ENCODE data around the gene LYSMD3.
"Not testable (repeated sequence)": the region's sequence is repeated elsewhere in the genome, so short reads cannot be mapped to it uniquely, and the experiment has no call there.

The LYSMD3 gene
- 35.2 to 55.3 reads per million in 2 donors for total RNA-seq

DNA sequence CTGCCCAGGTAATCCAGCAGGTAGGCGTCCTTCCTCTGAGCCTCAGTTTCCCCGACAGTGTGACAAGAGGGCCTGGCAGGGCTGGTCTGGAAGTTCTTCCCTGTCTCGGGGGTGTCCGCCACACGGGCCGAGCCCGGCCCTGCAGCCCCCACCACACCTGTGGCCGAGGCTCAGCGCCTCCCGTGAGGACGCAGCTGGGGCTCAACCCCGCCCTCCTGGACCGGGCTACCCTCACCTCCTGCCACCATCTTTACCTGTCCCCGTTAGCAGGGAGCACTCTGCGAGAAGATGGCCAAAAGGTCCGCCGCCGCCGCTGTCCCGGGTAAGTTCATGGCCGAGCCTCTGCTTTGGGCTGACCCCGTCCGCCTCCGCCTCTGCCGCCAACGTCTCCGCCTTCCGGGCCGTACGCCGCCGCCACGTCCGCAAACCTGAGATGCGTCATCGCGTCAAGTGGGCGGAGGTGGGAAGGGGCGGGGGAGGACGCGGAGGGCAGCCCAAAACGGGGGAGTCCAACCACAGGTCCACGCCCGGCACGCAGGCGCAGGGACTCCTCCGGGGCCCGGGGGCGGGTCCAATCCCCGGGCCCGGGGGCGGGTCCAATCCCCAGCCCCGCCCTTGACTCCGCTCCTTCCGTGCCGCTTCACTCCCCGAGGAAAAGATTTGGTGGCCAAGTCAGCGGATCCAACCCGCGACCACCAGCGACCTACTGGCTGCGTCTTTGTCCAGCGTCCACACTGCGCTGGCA is at the start of gene LYSMD3:
Gene LYSMD3, minus strand, starts transcription at position 391 of the 745 bp plus-strand sequence. CDS start 4,295 bp downstream, outside the sequence.
- DNase-seq: peak; percentile 96

DNA sequence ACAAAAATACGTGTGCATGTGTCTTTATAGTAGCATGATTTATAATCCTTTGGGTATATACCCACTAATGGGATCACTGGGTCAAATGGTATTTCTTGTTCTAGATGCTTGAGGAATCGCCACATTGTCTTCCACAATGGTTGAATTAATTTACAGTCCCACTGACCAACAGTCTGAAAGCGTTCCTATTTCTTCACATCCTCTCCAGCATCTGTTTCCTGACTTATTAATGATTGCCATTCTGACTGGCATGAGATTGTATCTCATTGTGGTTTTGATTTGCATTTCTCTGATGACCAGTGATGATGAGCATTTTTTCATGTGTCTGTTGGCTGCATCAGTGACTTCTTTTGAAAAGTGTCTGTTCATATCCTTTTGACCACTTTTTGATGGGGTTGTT is 47.2 kb upstream of the LYSMD3 start:
- DNase-seq: not testable (repeated sequence)

DNA sequence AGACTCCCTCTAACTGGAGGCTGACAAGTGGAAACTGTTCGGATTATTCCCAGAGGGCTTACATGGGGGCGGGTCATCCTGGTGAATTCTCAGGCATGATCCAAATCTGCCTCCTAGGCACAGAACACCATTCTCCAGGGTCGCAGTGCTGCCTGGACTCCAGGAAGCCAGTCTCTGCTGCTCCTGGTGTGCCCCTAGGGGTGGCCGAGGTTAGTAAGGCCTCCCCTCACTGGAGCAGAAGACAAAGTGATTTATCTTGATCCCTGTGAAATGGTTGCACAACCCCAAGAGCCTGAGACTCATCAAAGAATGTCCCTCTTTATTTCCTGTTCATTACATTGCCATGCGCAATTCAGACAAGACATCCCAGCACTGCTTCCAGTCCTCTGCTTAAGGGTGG is 46.3 kb upstream of the LYSMD3 start:
- no peak for DNase-seq

DNA sequence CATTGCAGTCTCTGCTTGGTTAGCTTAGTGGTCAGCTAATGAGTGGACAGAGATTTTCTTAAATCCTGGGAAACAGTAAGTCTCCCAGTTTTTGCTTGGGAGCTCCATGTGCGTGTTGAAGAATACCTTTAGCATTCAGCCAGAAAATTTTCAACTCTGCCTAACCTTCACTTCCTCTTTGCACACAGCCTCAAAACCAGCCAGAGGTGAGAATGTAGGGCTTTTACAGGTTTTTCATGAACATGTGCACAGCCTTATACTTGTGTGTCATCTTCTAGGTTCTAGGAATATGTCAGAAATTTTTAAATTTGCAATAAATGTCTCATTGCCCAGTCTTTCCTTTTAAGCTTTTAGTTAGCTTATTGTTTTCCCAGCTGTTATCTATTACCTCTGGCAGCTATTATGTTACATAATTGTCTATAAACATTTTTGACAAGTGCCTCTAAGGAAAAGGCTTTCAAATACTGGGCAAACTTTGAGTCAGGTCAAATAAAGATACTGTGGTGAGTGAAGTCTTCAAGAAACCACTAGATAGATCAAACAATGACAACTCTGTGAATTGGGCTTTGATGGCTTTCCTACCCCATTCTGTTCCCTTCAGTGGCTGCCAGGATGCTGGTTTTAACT is 41.9 kb upstream of the LYSMD3 start:
- no peak for DNase-seq

DNA sequence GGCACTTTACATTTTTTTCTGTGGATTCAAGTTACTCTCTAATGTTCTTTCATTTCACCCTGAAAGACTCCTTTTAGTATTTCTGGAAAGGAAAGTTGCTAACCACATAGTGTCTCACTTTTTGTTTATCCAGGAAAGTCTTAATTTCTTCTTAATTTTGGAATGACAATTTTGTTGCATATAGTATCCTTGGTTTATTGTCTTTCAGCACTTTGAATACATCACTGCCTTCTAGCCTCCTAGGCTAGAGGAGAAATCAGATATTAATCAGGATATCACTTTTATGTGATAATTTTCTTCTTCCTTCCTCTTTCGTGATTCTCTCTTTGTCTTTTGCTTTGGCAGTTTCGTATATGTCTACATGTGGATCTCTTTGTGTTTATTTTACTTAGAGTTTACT is 40.6 kb upstream of the LYSMD3 start:
- no peak for DNase-seq

DNA sequence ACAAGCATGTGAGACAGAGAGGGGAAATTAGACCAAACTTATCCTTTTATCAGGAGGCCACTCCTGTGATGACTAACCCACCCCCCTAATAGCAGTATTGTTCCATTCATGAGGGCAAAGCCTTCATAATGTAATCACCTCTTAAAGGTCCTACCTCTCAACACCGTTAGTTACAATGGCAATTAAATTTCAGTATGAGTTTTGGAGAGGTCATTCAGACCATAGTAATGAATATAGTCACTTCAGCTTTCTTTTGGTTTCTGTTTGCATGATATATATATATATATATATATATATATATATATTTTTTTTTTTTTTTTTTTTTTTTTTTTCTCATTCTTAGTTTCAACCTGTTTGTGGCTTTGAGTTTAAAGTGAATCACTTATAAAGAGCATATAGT is 39.7 kb upstream of the LYSMD3 start:
- DNase-seq: no peak

DNA sequence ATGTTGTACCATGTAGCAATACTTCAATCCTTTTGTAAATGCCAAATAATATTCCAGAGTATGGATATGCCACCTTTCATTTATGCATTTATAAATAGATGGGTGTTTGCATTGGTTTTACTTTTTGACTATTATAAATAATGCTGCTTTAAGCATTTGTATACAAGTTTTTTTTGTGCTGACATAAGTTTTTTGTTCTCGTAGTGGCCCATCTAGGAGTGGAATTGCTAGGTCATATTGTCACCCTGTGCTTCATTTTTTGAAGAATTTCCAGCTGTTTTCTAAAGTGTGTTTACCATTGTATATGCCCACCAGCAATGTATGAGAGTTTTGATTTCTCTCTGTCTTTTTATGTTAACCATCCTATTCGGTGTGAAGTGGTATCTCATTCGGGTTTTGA is 36.1 kb upstream of the LYSMD3 start:
- no peak for DNase-seq

DNA sequence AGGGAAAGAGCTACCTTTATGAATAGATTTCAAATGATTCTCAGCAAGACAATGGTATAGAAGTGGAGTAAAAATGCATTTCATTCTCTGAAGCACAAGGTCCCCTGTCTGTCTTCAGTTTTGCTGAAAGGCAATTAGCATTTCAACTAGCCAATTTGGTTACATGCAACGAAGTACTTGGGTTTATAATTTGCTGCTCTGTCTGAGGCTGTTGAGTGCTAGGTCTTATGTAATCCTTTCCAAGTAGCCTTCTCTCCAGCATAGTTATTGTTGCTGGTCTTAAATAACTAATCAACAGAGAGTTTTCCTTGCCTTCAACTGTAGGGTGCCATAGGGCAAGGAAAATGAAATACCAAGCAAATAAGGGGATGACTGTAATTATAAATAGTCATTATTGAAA is 33.7 kb upstream of the LYSMD3 start:
- DNase-seq: no peak

DNA sequence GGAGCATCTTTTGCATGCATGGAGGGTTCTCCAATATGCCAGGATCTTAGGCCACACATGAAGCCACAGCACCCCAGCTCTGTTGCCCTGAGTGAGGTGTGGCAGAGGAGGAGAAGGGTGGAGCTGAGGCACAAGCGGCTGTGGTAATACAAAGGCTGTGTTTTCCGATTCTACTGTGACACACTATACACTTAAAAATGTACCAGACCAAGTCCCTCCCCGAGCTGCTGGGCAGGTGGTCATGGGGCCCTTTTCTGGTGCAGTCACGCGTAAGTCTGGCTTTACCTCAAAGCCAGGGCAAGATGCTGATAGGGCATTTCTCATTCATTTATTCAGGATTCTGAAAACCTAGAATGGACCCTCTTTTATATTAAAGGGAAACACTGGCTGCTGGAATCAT is 33.0 kb upstream of the LYSMD3 start:
- DNase-seq: no peak

DNA sequence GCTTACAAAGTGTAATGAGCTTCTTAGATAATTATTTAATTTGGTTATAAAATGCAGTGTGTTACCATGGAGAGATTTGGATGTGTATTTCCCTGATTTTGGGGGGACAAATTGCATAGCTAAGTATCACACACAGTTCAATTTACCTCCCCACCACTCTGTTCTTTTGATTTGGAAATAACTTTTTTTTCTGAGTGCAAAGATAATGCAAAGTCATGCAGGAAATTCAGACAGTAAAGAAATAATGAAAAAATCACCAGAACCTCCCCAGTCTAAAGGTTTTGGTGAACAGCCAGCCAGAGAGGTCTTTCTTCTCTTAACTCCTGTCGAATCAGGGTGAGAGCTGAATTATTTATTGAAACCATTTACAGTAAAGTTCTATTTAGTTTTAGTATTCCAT is 32.4 kb upstream of the LYSMD3 start:
- no peak for DNase-seq

DNA sequence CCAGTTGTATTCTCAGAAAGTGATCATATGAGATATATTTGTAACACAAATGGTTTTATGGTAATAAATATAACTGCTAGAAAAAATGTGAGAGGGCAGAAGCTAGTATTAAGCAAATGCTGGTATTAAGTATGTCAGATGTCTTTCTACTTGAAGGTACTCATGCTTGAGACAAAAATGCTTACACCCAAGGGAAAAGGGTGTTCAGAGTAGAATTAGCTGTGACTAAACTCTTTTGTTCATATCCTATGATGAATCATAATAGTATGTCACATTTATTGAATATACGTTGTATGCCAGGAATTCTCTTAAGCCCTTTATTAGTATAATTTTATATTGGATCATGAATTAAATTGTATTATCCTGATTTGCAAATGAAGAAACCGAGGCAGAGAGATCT is 31.4 kb upstream of the LYSMD3 start:
- DNase-seq: no peak

DNA sequence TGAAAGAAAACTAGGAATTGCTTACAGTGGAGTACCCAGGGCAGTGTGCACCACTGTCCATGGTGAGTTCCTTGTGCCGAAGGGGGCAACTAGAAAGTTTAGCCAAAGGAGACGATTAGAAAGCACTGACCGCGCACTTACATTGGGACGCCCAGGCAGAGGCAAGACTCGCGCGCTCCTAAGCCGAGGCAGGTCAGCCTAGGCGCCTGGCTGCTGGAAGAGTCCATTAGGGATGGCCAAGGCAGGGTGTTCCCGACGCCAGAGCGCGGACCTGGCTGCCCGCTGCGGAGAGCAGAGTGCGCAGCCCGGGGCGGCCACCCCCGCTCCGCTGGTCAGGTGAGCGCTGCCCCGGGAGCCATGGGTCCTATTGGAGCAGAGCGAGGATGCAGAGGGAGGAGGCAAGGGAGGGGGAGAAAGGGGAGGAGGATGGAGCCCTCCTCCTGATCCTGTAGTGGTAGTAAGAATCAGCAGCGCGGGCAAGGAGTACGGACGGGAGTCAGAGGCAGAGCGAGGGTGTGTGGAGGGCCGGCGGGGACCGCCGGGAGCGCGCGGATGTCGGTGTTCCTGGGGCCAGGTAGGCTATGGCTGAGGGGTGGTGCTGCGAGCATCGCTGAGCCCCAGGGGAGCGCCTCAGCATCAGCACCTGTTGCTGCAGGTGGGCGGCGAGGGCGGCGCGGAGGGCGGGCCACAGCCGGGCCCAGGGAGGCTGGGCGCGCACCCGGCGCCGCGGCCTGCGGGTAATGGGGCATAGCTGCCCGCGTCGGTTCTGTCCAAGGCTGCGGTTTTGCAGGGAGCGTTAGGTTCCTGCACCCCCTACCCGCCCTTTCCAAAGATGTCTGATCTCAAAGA is 29.2 kb upstream of the LYSMD3 start, which contains the start of gene ADGRV1:
Gene ADGRV1, plus strand, starts transcription at position 454 of the 849 bp plus-strand sequence. Its CDS starts 99 bp downstream, at position 553.
- no peak for DNase-seq

DNA sequence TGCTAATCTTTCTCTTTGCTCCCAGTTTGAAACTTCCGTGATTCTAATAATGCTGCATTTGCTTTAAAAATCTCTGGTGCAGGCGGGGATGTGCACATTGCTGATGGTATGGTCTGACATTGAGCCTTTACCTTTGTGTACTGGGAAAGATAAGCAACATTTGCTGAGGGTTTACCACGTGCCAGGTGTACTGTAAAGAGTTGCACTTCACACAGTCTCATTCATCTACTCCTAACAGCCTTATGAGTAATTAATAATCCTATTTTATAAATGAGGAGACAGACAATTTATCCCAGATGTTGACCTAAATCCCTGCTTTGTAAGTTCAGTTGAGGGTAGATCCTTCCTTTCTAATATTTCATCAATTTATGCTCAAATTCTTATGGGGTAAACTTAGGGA is 28.5 kb upstream of the LYSMD3 start:
- DNase-seq: no peak

DNA sequence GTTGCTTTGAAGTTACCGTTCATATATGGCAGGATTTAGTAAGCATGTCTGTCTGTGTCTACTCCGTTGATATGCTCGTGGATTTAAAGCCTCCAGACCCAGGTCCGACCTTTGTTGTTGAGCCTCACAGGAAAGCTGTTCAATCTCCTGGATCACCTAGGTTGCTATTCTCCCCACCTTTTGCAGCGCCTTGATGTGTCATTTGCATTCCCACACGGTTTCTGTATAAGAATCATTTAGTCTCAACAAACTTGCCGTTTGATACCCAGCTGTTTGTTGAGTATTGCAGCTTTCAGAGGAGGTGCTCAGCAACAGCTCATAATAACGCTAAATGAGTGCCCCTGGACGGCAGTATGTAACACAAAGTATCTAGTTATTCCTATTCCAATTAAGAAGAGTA is 28.0 kb upstream of the LYSMD3 start:
- DNase-seq: no peak

DNA sequence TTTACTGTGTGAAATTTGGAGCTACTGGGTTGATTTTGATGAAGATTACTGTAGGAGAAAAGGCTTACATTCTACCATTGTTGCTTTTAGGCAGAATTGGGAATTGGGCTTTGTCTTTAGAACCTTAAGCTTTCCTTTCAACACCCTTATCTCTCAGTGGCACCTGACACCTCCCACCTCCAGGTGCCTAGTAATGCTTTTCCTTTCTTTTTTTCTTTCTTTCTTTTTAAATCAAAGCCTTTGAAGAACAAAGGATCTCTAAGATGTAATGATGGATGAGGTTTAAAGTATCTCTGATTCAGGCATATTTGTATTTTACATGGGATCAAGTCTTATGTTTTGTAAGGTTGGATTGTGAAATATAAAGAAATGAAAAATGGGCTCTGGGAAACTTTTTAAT is 26.3 kb upstream of the LYSMD3 start:
- DNase-seq: no peak

DNA sequence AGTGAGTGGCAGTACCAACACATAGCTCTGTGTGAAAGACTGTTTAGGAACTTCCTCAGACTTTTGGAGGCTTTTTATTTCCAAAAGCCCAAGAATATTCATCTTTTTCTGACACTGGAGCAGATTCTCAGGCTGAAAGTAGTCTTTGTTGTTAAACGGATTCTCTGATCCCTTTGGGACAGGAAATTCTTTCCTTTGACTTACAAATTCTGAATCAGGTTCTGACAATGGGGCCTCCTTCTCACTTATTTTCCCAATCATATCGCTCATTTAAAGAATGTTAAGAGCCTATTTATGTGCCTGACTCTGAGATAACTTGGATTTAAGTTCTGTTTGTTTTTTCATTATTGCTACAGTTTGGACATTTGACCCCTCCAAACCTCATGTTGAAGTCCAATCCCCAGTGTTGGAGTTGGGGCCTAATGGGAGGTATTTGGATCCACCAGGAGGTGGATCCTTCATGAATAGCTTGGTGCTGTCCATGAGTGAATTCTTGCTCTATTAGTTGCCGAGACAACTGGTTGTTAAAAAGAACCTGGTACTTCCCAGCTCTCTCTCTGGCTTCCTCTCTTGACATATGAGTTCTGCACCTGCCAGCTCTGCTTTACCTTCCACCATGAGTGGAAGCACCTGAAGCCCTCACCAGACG is 25.1 kb upstream of the LYSMD3 start:
- DNase-seq: no peak

DNA sequence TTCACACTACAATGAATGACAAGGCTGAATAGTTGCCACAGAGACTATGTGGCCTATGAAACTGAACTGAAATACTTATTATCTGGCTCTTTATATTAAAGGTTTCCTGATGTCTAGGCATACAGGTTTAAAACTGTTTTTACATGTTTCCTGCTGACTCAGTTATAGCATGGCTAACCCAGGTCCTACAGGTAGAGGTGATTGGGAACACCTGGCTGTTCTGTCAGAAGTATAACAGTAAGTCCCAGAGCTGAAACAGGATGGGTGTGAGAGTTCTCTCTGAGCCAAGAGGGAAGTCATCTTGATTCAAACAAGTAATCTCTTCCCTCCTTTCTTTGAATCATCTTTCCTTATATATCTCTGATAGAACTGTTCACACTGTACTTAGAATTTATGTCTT is 24.3 kb upstream of the LYSMD3 start:
- DNase-seq: no peak

DNA sequence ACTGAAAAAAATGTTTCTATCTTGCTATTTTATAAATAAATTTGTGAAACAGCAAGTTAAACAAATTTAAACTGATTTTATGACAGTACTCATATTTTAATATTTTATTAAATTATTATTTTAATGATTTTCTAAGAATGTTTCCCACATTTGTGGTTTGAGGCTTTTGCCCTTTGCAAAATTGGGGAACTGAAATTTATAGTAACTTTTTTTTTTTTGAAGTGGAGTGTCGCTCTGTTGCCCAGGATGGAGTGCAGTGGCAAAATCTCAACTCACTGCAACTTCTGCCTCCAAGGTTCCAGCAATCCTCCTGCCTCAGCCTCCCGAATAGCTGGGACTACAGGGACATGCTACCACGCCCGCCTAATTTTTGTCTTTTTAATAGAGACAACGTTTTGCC is 22.0 kb upstream of the LYSMD3 start:
- DNase-seq: no peak

DNA sequence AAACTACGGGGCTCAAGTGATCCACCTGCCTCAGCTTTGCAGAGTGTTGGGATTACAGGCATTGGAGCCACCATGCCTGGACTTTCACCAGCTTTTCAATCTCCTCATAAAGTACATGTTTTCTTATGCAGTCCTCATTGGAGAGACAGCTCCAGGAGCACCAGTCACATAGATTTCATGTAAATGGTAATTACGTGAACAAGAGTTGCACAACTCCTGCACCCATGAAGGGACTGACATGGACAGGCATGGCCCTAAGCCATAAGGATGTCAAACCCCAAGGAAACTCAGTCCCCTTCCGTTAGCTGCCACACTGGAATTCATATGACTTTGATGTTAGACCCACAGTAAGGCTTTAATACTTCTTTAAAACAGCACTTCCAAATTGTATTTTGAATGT is 21.6 kb upstream of the LYSMD3 start:
- no peak for DNase-seq

DNA sequence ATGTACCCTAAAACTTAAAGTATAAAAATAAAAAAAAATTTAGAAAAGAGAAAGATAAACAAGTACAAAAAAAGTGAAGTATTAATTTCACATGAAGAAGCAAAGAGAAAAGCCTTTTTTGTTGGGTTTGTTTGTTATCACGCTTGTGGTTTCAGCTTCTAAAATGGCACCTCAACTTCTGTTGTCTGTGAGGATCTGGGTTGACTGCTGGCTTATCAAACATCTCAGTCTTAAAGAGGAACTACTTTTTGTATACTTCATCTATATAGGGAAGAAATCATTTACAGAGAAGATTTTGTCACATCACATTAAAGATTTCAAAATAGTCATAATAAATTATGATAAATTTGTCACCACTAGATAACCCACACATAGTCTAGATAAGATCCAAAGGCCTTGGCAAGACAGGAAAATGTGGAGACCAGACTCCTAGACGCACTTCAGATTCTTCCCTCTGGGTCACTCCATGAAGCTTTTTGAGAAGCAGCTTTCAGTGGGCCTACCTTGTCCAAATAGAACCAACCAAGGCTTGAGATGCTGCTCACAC is 20.4 kb upstream of the LYSMD3 start:
- DNase-seq: no peak

DNA sequence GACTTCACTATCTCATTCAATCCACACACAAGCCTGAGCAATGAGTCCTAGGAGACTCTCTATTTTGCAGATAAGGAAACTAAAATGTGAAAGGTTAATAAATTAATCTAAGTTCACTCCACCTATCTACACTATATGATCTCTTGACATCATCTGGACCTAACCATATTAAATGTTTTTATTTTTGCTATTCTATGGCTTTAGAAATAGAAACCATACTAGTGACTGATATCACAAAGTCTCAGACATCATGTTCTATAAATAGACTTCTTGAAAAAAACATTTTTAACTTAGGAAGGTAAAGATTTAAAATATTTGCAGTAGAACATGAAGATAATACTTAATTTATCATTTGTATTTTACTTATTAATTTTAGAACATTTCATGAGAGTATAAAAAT is 19.8 kb upstream of the LYSMD3 start:
- no peak for DNase-seq

DNA sequence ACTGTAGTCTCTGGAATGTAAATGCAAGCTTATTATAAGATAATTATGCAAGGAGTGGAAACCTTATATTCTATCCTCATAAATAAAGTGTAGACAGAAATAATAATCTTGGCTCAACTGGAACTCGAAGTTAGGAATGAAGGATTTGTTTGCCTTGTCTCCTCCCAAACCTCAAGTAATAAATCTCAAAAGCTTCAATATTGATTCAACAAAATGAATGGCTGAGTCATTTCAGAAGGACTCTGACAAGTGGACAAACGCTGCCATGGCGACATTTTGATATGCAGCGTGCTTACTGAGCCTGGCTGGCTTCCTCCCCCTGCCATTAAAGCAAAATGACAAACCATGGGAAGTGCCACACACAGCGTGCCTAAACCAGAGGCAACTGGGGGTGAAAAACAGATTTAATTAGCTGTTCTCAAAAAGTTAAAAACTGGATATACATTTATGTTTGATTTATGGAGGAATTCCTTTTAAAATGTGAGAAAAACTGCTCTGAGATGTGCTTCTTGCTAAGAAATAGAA is 18.7 kb upstream of the LYSMD3 start:
- DNase-seq: no peak

All from T-helper 9 cell (primary cell).